GM23338 (cell line): ENCODE results near the gene ZSCAN31. TPM values are rescaled to one million over a fixed set of nuclear protein-coding genes. Genes with fewer than 3 reads are reported as not detected.

Experiments used
- ATAC-seq: fragments of 200-7000 bp; cut with Tn5 transposase; 3 replicates; pipeline ENCODE4 v1.9.1; 2020
- DNase-seq: peaks from one replicate; pipeline ENCODE4 v3.0.0-alpha.2; 2015; ENCODE audit warnings: low spot score
- H2AFZ ChIP-seq: fragments of 200-600 bp; sonication (generic); 2 replicates; pipeline ENCODE4 v1.8.0; 2016; ENCODE audit warnings: antibody characterized with exemption, mild to moderate bottlenecking, moderate library complexity
- H3F3A ChIP-seq: fragments of 200-600 bp; sonication (generic); replicated peaks from 2 replicates; pipeline ENCODE4 v1.8.0; 2017; ENCODE audit warnings: antibody characterized with exemption, mixed run types, low read depth
- H3K27ac ChIP-seq: fragments of 200-600 bp; sonication (generic); 2 replicates; pipeline ENCODE4 v1.6.1; 2016; ENCODE audit warnings: low read depth
- H3K27me3 ChIP-seq: fragments of 200-600 bp; sonication (generic); 2 replicates; pipeline ENCODE4 v1.8.0; 2016; ENCODE audit warnings: mild to moderate bottlenecking, mixed run types, moderate library complexity; ENCODE audit not compliant: insufficient read depth
- H3K36me3 ChIP-seq: fragments of 200-600 bp; sonication (generic); 2 replicates; pipeline ENCODE4 v1.8.0; 2016; ENCODE audit warnings: mild to moderate bottlenecking; ENCODE audit not compliant: insufficient read depth
- H3K4me1 ChIP-seq: fragments of 200-600 bp; sonication (generic); 2 replicates; pipeline ENCODE4 v1.8.0; 2016; ENCODE audit warnings: mild to moderate bottlenecking, moderate library complexity; ENCODE audit not compliant: insufficient read depth
- H3K4me2 ChIP-seq: fragments of 200-600 bp; sonication (generic); 2 replicates; pipeline ENCODE4 v1.7.1; 2017; ENCODE audit warnings: mixed run types
- H3K4me3 ChIP-seq: fragments of 200-600 bp; sonication (generic); 2 replicates; pipeline ENCODE4 v1.6.1; 2016; ENCODE audit warnings: mixed run types
- H3K79me2 ChIP-seq: fragments of 200-600 bp; sonication (generic); replicated peaks from 2 replicates; pipeline ENCODE4 v1.8.0; 2017; ENCODE audit warnings: mild to moderate bottlenecking; ENCODE audit not compliant: insufficient read depth
- H3K9me2 ChIP-seq: fragments of 200-600 bp; sonication (generic); 2 replicates; pipeline ENCODE4 v1.8.0; 2017; ENCODE audit not compliant: insufficient read depth
- H4K20me1 ChIP-seq: fragments of 200-600 bp; sonication (generic); replicated peaks from 2 replicates; pipeline ENCODE4 v1.8.0; 2017; ENCODE audit warnings: mild to moderate bottlenecking; ENCODE audit not compliant: insufficient read depth
- H3K27ac Mint-ChIP-seq: 2 replicates; pipeline ENCODE4 v1.8.0; 2020; ENCODE audit warnings: inconsistent platforms, mild to moderate bottlenecking, moderate library complexity, mixed read lengths
- H3K27me3 Mint-ChIP-seq: 3 replicates; pipeline ENCODE4 v1.8.0; 2022; ENCODE audit warnings: low read depth, mild to moderate bottlenecking, moderate library complexity, mixed read lengths, inconsistent platforms; ENCODE audit not compliant: insufficient read depth, poor library complexity
- H3K36me3 Mint-ChIP-seq: 3 replicates; pipeline ENCODE4 v1.8.0; 2021; ENCODE audit warnings: low read depth, mild to moderate bottlenecking, inconsistent platforms, moderate library complexity, mixed read lengths
- H3K4me1 Mint-ChIP-seq: 3 replicates; pipeline ENCODE4 v1.8.0; 2020; ENCODE audit warnings: mild to moderate bottlenecking, inconsistent platforms, mixed read lengths
- H3K4me3 Mint-ChIP-seq: 3 replicates; pipeline ENCODE4 v1.8.0; 2021; ENCODE audit warnings: moderate library complexity, mild to moderate bottlenecking, inconsistent platforms, mixed read lengths
- H3K9me3 Mint-ChIP-seq: 3 replicates; pipeline ENCODE4 v1.8.0; 2020; ENCODE audit warnings: moderate library complexity, mild to moderate bottlenecking, inconsistent platforms, mixed read lengths
- CTCF ChIP-seq, 2 experiments: fragments of 200-600 bp in 1 of 2; sonication (generic) in 1 of 2; conservative IDR thresholded peaks; 2 replicates each; pipeline versions ENCODE4 v1.5.1 to v1.6.1; 2016 to 2017; ENCODE audit warnings: antibody characterized with exemption in 2 of 2, low read depth in 2 of 2, mild to moderate bottlenecking in 2 of 2, moderate library complexity in 1 of 2
- ETS1 ChIP-seq: IDR thresholded peaks from 2 replicates; pipeline ENCODE4 v1.6.1; 2016; ENCODE audit warnings: antibody characterized with exemption
- EZH2 ChIP-seq: fragments of 200-600 bp; sonication (generic); IDR thresholded peaks from one replicate; pipeline ENCODE4 v1.8.0; 2017; ENCODE audit warnings: antibody characterized with exemption, mild to moderate bottlenecking, low read depth; ENCODE audit not compliant: unreplicated experiment
- EZH2phosphoT487 ChIP-seq: fragments of 200-600 bp; sonication (generic); IDR thresholded peaks from one replicate; pipeline ENCODE4 v1.8.1; 2018; ENCODE audit warnings: antibody characterized with exemption; ENCODE audit not compliant: unreplicated experiment
- JUNB ChIP-seq: IDR thresholded peaks from one replicate; pipeline ENCODE4 v1.6.1; 2016; ENCODE audit warnings: antibody characterized with exemption; ENCODE audit not compliant: unreplicated experiment
- NANOG ChIP-seq: IDR thresholded peaks from 2 replicates; pipeline ENCODE4 v1.6.1; 2016; ENCODE audit warnings: antibody characterized with exemption, borderline replicate concordance
- REST ChIP-seq: IDR thresholded peaks from one replicate; pipeline ENCODE4 v1.6.1; 2018; ENCODE audit warnings: antibody characterized with exemption; ENCODE audit not compliant: unreplicated experiment
- STAT1 ChIP-seq: IDR thresholded peaks from one replicate; pipeline ENCODE4 v1.6.1; 2016; ENCODE audit warnings: antibody characterized with exemption; ENCODE audit not compliant: unreplicated experiment
- ZNF114 ChIP-seq: fragments of 250-450 bp; sonication (Bioruptor Pico); IDR thresholded peaks from 2 replicates; pipeline ENCODE4 v1.5.0; 2020; ENCODE audit warnings: mild to moderate bottlenecking, moderate library complexity
- polyA plus RNA-seq: library from polyadenylated mRNA; unstranded; fragments of >200 nt; fragmentation: Nextera tagmentation; extraction: Ambion mirVana; gene quantifications from 2 replicates; pipeline ENCODE4 v1.2.1, GENCODE V29; 2016
- total RNA-seq: library from RNA; depleted of rRNA; stranded (reverse); fragments of >200 nt; shearing (Covaris generic); gene quantifications from 2 replicates; pipeline ENCODE4 v1.2.3, GENCODE V29; 2014

The ZSCAN31 gene
- total and polyA plus RNA-seq, 2 experiments from 2014 or later: 3.1 to 4.7 TPM

GRCh38 chr6:28345201-28345600, 9.3 kb upstream of the ZSCAN31 start (continued):
- no peak for TF ChIP-seq CTCF (conservative IDR thresholded peaks at IDR 0.05; ENCODE audit: low read depth in 2 of 2)
- TF ChIP-seq NANOG: no peak
- TF ChIP-seq EZH2: no peak
- TF ChIP-seq STAT1: no peak
- TF ChIP-seq ZNF114: no peak
- no peak for TF ChIP-seq ETS1
- TF ChIP-seq JUNB: no peak
- no peak for TF ChIP-seq EZH2phosphoT487

GRCh38 chr6:28343898-28344677, 8.1 kb upstream of the ZSCAN31 start:
- H3K27ac ChIP-seq: no peak overlapping the region
- Mint-ChIP-seq H3K9me3 (no peaks in the 10 kb centered on the region), H3K36me3 (no peaks in the 10 kb centered on the region), H3K4me1 (peaks cover 4% of the 10 kb centered on the region; the same call in 1 of the 3 replicates), H3K27me3 (peaks cover 5% of the 10 kb centered on the region), H3K27ac (no peak overlapping the region), H3K4me3 (no peak overlapping the region)
- TF ChIP-seq NANOG: no peak
- TF ChIP-seq EZH2: no peak
- no peak for TF ChIP-seq JUNB
- TF ChIP-seq STAT1: no peak
- no peak for TF ChIP-seq REST
- no peak for TF ChIP-seq CTCF (conservative IDR thresholded peaks at IDR 0.05; ENCODE audit: low read depth in 2 of 2)
- H3K36me3 ChIP-seq: no peaks in the 10 kb centered on the region
- H3K4me2 ChIP-seq: no peak overlapping the region
- no peaks in the 10 kb centered on the region for H4K20me1 ChIP-seq
- H3K9me2 ChIP-seq: no peaks in the 10 kb centered on the region
- no peaks in the 10 kb centered on the region for H3K27me3 ChIP-seq
- H3K4me1 ChIP-seq: no peaks in the 10 kb centered on the region
- H3F3A ChIP-seq: no peaks in the 10 kb centered on the region
- no peak overlapping the region for H2AFZ ChIP-seq
- no peaks in the 10 kb centered on the region for H3K79me2 ChIP-seq
- no peak for ATAC-seq
- no peak for DNase-seq
- H3K4me3 ChIP-seq: no peak overlapping the region
